ENCODE results near the gene CBX7.

- TF ChIP-seq ELF4 (IDR thresholded peaks at IDR 0.05) (no peak), FOXA1 (IDR thresholded peaks at IDR 0.05) (no peak), FOXK2 (IDR thresholded peaks at IDR 0.05) (no peak), SUZ12 (IDR thresholded peaks at IDR 0.05) (no peak), BHLHE40 (IDR thresholded peaks at IDR 0.05; ENCODE audit: borderline replicate concordance) (no peak), ARNT (IDR thresholded peaks at IDR 0.05) (no peak), SP1 (IDR thresholded peaks at IDR 0.05) (no peak)
Measured at GRCh38 chr22:39110631-39111561, 41.6 kb downstream of the CBX7 start.
